HG03280 (cell line): ENCODE results near the gene DDX54.

Experiments
- ATAC-seq: cut with Tn5 transposase; IDR thresholded peaks from one replicate; pipeline ENCODE4 v1.9.1; 2021; ENCODE audit warnings: mild to moderate bottlenecking, moderate library complexity; ENCODE audit not compliant: unreplicated experiment

DDX54 gene

DNA sequence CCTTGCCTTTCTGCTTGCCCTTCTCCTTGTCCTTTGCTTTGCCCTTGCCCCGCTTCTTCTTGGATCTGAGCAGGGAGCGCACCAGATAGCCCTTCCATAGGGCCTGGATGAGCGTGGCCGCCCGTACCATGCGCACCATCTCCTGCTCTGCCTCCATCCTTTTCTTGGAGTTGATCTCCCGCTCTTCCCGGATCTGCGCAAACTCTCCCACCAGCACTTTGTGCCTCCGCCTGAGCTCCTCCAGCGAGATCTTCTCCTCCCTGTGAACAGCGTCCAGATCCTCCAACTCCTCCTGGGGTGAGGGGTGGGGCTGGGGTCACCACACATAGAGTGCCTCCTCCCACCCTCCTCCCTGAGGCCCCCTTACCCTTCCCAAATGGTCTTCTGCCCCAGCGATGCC lies 10.3 kb upstream of the DDX54 start:
- ATAC-seq = no peak

DNA sequence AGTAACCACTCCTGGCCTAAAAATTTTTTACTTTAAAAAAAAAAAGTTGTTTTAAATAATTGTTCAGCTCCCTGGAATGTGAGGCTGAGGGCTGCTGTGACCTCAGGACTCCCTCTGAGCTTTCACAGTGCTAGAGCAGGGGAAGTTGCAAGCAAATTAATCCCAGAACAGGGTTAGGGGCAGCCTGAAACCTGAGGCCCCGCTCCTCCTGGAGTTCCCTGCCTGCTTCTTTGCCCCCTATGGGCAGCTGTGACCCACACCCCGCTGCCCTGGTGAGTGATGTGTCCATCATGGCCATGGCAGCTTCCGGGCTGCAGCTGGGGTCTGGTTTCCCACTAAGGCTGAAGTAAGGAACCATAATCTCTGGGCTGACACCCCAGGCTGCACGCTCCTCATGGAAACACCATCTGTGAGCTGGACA lies 9.7 kb upstream of the DDX54 start:
- ATAC-seq = no peak

DNA sequence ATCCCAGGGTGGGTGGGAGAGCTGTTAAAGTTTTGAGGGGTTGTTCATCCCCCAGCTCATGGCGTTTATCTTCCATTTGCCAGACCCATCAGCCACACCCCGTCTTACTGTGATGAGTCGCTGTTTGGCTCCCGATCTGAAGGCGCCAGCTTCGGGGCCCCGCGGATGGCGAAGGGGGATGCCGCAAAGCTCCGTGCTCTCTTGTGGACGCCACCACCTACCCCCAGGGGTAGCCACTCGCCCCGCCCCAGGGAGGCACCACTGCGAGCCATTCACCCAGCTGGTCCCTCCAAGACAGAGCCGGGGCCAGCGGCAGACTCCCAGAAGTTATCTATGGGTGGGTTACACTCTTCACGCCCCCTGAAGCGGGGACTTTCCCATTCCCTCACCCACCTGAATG lies 5.9 kb upstream of the DDX54 start:
- ATAC-seq = no peak

DNA sequence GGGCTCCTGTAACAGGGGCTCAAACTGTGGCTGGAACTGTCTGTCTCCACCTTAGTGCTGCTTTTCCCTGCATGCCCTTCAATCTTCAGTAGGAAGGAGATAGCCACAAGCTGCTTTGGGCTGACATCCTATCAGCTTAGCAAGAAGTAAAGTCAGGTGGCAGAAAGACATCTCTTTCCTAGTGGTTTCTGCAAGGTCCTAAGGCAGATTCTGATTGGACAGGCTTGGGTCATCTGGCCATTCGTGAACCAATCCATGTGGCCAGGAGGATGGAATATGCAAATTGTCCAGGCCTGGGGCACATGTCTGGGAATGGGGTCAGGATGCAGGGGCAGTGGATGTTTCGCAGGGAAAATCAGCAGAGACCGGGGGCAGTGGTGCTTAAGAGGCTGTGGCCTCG lies 5.5 kb upstream of the DDX54 start:
- ATAC-seq = no peak

DNA sequence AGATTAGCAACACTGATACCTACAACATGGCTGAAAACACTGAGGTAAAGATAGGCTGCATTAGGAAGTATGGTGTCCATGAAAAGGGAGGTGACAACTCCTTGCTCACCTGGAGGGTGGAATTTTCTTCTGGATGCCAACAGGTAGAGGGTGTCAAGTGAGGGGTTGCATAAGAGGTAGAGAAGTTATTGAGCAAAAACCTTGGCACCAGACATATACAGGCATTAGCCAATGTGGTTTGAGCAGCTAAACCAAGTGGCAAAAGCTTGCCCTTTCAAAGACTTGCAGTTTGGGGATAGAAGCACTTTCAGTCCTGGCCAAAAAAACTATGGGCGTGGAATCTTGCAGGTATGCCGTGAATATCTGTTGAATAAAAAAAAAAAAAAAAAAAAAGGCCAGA lies 4.1 kb upstream of the DDX54 start:
- ATAC-seq = no peak

DNA sequence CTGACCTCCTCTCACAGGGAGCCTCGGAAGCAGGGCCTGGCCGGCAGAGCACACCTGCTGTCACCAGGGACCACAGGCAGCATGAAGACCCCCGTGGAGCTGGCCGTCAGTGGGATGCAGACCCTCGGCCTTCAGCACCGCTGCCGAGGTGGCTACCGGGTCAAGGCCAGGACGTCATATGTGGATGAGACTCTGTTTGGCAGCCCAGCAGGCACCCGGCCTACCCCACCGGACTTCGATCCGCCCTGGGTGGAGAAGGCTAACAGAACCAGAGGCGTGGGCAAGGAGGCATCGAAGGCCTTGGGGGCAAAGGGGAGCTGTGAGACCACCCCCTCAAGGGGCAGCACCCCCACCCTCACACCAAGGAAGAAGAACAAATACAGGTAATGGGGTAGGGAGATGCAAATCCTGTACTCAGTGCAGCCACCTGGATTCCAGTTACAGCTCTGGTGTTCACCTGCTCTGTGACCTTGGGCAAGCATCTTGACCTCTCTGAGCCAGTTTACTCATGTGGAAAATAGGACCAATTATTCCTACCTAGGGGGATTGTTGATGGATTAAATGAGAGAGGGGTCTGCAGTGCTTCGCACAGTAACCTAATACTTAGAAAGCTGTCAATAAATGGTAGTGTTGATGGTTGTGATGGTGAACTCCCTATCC lies 1.5 kb upstream of the DDX54 start:
- ATAC-seq = no peak

DNA sequence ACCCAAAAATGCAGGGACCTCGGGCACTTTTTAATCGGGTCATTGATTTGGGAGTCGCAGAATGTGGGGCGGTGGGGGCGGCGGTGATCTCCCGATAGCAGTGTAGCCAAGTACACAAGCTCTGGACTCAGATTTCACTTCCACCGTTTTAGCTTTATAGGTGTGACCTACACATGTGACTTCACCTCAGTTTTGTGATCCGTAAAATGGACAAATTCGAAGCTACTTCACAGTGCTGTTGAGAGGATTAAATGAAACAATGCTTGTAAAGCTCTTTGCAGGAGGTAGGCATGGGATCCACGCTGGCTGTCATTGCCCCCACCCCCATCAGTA lies 721 bp upstream of the DDX54 start:
- ATAC-seq = peak; percentile 3

DNA sequence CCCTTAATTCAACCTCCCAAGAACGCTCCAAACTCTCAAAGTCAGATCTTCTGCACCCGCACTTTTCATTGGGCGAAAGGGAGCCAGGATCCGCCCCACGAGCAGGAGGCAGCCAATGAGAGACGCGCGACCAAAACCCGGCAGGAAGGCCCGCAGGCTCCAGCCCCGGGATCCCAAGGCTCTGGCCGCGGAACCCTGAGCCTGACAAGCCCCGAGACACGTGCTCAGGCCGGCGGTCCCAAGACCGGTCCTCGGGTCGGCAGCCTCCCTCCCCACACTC lies 438 bp downstream of the DDX54 start:
- ATAC-seq = peak; percentile 86

DNA sequence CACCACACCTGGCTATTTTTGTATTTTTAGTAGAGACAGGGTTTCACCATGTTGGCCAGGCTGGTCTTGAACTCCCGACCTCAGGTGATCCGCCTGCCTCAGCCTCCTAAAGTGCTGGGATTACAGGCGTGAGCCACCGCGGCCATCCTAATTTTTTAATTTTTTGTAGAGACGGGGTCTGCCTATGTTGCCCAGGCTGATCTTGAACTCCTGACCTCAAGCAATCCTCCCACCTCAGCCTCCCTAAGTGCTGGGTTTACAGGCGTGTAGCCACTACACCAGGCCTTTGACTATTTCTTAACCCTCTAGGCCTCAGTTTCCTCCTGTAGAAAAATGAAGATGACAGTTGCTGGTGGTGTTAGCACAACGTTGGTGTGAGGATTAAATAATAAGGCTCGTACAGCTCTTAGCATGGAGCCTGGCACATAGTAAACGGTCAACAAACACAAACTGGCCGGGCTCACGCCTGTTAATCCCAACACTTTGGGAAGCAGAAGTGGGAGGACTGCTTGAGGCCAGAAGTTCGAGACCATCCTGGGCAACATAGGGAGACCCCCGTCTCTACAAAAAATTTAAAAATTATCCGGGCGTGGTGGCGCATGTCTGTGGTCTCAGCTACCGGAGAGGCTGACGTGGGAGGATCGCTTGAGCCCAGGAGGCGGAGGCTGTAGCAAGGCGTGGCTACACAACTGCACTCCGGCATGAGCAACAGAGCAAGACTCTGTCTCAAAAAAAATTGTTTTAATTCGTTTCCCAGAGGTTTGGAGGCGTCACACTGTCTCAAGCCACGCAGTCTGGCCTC lies 979 bp downstream of the DDX54 start:
- peak; percentile 47 for ATAC-seq

DNA sequence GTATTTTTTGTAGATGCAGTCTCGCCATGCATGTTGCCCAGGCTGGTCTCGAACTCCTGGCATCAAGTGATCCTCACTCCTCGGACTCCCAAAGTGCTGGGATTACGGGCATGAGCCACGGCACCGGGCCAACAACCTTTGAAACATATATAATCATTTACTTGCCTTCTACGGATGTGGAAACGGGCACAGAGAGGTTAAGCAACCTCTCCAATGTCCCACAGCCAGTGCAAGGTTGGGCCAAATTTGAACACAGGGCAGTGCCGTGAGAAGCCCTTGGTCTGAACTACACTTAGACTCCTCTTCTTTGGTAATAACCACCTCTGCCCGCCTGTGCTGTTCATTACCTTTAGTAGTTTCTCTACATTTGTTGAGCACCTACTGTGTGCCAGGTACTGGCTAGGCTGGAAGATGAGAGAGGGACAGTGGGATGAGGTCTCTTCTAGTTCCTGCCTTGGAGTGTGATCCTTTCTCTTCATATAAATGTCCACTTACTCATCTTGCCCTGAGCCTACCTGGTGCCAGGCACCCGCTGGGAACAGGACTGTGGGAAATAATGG lies 2.2 kb downstream of the DDX54 start:
- ATAC-seq = no peak

DNA sequence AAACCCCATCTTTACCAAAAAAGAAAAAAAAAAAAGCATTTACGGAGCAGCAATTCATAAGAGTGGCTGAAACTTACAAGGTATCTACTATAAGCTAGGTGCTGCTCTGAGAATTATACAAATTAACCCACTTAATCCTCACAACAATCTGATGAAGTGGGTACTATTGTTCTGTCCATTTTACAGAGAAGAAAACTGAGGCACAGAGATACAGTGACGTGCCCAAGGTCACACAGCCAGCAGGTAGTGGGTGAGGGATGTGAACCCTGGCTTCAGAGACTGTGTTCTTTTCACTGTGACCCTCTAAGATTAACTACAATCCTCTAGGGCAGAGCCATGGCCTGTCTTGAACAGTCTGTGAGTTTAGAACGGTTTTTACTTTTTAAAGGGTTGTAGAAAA lies 3.3 kb downstream of the DDX54 start:
- no peak for ATAC-seq

DNA sequence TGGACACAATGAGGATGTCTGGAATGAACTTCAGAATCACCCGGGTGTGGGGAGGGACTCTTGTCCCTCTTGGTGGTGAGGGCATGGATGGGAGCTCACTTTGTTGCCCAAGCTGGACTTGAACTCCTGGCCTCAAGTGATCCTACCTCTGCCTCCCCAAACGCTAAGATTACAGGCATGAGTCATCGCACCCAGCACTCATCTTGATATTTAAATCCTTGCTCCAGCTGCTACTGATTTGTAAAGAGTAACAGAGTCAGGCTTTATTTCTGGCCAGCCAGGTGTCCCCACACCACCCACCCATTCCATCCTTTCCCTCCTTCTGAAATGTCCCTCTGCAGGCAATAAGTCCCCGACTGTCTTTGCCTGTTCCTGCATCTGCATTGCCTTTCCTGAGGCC lies 4.9 kb downstream of the DDX54 start:
- ATAC-seq = no peak

DNA sequence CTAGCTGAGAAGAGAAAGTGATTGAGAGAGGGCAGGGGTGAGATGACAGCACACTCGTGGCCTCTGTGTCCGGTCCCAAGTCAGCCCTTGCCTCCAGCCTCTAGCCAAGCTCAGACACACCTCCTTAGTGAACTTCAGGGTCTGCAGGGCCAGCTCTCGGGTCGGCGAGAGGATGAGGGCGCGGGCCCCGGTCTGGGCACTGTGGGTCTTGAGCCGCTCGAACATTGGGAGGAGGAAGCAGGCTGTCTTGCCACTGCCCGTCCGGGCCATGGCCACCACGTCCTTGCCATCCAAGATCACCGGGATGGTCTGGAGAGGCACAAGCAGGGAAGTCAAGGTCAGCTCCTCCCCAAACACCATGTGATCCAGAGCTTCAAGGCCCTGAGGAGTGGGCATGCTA lies 6.3 kb downstream of the DDX54 start:
- ATAC-seq = no peak

DNA sequence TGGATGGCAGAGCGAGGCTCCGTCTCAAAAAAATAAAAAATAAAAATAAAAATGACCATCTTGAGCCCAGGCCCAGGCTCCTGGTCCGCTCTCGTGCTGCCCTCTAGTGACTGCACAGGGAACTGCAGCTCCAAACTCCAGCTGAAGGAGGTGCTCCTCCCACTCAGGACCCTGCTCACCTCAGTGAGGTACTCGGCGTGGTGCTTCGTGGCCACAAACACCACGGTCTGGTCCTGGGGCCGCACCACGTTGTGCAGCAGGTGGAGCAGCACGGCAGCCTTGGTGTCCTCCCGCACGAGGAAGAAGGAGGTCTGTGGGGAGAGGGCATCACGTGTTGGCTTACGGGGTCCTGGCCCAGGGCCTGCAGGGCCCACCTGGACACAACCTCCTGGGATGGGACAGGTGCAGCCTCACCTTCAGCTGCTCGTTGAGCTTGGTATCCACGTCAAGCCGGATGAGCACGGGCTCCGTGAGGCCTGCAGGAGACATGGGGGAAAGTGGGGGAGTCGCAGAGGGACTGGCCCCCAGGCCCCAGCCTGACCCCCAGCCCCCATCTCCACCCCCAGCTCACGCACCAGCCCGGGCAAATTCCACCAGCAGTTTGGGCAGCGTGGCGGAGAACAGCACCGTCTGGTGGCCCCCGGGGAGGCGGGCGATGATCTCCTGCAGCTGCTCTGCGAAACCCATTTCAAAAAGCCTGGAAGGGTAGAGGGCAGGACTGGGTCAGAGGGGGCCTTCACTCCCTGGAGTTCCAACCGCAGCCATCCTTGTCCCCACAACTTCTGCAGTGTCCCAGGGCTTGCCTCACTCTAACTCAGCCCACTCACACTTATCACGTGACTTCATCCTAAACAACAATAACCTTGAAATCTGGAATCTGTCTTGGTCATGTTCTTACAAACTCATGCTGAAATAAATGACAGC lies 10.6 kb downstream of the DDX54 start:
- ATAC-seq = no peak

DNA sequence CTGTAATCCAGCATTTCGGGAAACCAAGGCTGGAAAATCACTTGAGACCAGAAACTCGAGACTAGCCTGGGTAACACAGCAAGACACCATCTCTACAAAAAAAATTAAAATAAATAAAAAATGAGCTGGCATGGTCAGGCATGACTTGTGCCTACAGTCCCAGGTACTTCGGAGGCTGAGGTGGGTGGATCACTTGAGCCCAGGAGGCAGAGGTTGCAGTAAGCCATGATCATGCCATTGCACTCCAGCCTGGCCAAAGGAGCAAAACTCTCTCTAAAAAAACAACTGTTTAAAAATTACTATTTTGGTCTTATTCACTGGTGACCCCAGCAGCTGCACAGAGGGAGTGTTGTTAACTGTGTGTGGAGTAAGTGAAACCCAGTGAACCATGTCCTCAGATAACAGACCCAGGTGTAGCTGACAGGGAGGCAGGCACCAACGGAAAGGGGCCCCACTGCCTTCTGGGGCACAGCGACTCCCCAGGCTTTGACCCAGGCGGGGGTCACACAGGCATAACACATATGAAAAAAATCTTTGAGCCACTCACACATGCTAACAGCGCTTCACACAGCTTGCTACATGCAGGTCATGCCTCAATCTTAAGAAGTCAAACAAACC lies 12.1 kb downstream of the DDX54 start:
- ATAC-seq = no peak

DNA sequence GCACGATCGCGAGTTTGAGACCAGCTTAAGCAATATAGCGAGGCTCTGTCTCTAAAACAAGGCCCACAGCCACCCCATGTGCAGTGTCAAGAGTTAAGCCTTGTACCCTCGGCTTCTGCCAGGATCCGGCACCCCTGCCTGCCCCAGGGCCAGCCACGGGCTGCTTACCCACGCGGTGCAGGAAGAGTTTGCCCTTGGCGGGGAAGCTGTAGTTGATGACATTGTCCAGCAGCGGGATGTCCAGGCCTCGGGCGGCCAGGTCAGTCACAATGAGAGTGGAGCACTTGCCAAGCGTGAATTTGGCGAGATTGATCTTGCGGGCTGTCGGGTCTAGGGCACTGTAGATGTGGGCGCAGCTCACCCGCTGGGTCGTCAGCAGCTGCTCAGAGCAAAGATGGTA lies 13.1 kb downstream of the DDX54 start:
- no peak for ATAC-seq

DNA sequence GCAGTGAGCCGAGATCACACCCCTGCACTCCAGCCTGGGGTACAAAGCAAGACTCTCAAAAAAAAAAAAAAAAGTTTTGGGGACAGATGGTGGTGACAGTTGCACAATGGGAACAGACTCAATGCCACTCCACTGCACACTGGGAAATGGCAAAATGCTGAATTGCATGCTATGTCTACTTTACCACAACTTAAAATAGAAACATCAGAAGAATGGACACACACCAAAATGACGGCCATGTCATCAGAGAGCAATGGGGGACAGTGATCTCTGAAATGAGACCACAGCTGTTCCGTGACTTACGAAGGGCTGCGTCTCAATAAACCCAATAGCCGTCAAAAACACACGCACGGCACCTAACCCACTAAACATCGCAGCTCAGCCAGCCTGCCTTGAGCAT lies 13.7 kb downstream of the DDX54 start:
- ATAC-seq = no peak

DNA sequence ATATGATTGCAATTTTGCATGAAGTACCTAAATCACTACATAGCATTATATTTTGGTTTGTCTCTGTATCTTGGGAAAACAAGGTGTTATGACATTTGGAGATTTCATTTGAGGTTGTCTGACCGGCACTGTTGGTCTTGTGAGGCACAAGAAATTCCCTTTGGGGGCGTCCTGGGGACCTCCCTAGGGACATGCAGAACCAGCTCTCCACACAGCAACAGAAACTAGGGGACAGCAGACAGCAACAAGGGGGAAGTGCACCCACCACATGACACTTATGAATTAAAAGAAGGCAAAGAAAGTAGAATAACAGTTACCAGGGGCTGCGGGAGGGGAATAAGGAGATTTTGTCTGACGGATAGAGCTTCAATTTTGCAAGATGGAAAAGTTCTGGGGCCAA lies 14.4 kb downstream of the DDX54 start:
- no peak for ATAC-seq

DNA sequence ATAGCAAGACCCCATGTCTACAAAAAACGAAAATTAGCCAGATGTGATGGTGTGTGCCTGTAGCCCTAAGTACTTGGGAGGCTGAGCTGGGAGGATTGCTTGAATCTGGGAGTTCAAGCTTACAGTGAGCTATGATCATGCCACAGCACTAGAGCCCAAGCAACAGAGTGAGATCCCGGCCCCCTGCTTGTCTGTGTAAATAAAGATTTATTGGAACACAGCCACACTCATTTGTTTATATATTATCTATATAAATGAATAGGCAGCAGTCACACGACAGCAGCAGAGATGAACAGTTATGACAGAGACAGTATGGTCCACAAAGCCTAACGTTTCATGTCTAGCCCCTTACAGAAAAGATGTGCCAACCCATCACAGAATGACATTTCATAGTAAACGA lies 14.8 kb downstream of the DDX54 start:
- no peak for ATAC-seq

DNA sequence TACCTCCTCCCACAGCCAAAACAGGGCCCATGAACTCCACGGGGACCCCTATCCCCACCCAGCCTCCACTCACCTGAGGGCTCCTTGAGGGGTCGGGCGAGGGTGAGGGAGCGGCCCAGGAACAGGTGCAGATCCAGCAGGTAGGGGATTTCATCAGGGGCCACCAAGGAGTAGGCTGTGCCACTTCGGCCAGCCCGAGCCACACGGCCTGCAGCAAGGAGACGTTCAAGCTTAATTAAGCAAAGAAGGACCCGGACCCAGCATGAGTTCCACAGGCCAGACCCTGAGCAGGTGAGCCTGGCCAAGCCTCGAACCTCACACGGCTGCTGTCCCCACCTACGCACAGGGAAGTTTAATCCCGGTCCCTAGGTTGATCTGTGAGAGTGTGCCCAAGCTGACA lies 15.6 kb downstream of the DDX54 start:
- no peak for ATAC-seq

DNA sequence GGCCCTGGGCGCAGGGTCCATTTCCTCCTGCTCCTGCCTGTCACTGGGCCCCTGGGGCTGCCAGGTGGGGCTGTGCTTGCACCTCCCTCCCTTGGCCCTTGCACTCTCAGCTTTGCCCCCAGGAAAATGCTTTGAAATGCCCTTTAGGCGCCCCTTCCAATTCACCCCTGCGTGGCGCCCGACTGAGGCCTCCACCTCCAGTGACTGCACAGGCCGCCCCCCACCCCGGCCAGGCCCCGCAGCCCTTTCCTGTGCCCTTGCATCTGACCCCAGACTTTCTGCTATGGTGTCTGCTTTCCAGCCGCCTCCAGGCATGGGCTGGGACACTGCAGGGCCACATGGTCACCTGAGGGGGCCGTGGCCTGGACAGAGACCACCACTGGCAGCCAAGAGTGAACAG lies 17.4 kb downstream of the DDX54 start:
- ATAC-seq = no peak
